SU-DHL-6 (cell line): ENCODE results near the gene MAP4.
"Not testable (repeated sequence)": the region's sequence is repeated elsewhere in the genome, so short reads cannot be mapped to it uniquely, and the experiment has no call there.

Experiments used
- H2AFZ ChIP-seq: fragments of 200-600 bp; sonication (generic); 2 replicates; pipeline ENCODE4 v1.6.1; 2014; ENCODE audit warnings: low read depth, mild to moderate bottlenecking, moderate library complexity, mixed read lengths, antibody characterized with exemption, low read length; ENCODE audit not compliant: severe bottlenecking
- H3F3A ChIP-seq: fragments of 200-600 bp; shearing (Covaris generic); 2 replicates; pipeline ENCODE4 v1.6.0; 2016; ENCODE audit warnings: antibody characterized with exemption, mild to moderate bottlenecking; ENCODE audit not compliant: insufficient read depth
- H3K27ac ChIP-seq: fragments of 200-600 bp; sonication (generic); 2 replicates; pipeline ENCODE4 v1.5.1; 2016; ENCODE audit warnings: low read depth, mild to moderate bottlenecking, low read length, moderate library complexity, mixed read lengths
- H3K27me3 ChIP-seq: fragments of 200-600 bp; sonication (generic), shearing (Covaris generic); 2 replicates; pipeline ENCODE4 v1.6.0; 2014; ENCODE audit warnings: mild to moderate bottlenecking, low read length
- H3K36me3 ChIP-seq: fragments of 200-600 bp; sonication (generic); 2 replicates; pipeline ENCODE4 v1.6.1; 2014; ENCODE audit warnings: mild to moderate bottlenecking, low read length, mixed read lengths
- H3K4me2 ChIP-seq: fragments of 300-600, 200-600 bp; shearing (Covaris generic), sonication (generic); 2 replicates; pipeline ENCODE4 v1.6.0; 2014; ENCODE audit warnings: low read length, low read depth, mild to moderate bottlenecking; ENCODE audit not compliant: poor library complexity, severe bottlenecking
- H3K4me3 ChIP-seq: fragments of 200-600 bp; sonication (generic); 2 replicates; pipeline ENCODE4 v1.5.1; 2014; ENCODE audit warnings: antibody characterized with exemption, low read length, mild to moderate bottlenecking, mixed read lengths; ENCODE audit not compliant: insufficient read depth, poor library complexity, severe bottlenecking
- H3K79me2 ChIP-seq: fragments of 200-600 bp; sonication (generic); 2 replicates; pipeline ENCODE4 v1.6.1; 2014; ENCODE audit warnings: mild to moderate bottlenecking, low read length, moderate library complexity; ENCODE audit not compliant: insufficient read depth
- H3K9ac ChIP-seq: fragments of 200-600 bp; sonication (generic); 2 replicates; pipeline ENCODE4 v1.7.0; 2014; ENCODE audit warnings: mild to moderate bottlenecking, low read length
- H3K9me2 ChIP-seq: fragments of 200-600 bp; sonication (generic); replicated peaks from 2 replicates; pipeline ENCODE4 v1.6.1; 2014; ENCODE audit warnings: low read length; ENCODE audit not compliant: insufficient read depth
- H3K9me3 ChIP-seq: fragments of 200-600 bp; sonication (generic); 2 replicates; pipeline ENCODE4 v1.6.1; 2014; ENCODE audit warnings: low read length, mixed read lengths; ENCODE audit not compliant: insufficient read depth
- H4K20me1 ChIP-seq: fragments of 200-600 bp; sonication (generic); 2 replicates; pipeline ENCODE4 v1.6.1; 2014; ENCODE audit warnings: low read depth, mild to moderate bottlenecking, antibody characterized with exemption, low read length, moderate library complexity, mixed read lengths
- CTCF ChIP-seq: fragments of 200-600 bp; sonication (generic); IDR thresholded peaks from one replicate; pipeline ENCODE4 v1.5.1; 2017; ENCODE audit warnings: antibody characterized with exemption, mild to moderate bottlenecking, low read length, moderate library complexity; ENCODE audit not compliant: insufficient read depth, poor library complexity, severe bottlenecking
- EZH2phosphoT487 ChIP-seq: fragments of 200-600 bp; sonication (generic), shearing (Covaris generic); conservative IDR thresholded peaks from 2 replicates; pipeline ENCODE4 v1.6.1; 2018; ENCODE audit warnings: mild to moderate bottlenecking, antibody characterized with exemption, low read length, moderate library complexity, mixed read lengths

Gene MAP4

GRCh38 chr3:47890126-47890827, 125.9 kb downstream of the MAP4 start:
- no peaks in the 10 kb centered on the region for H3K9me3 ChIP-seq
- H3K36me3 ChIP-seq = no peaks in the 10 kb centered on the region
- no peaks in the 10 kb centered on the region for H4K20me1 ChIP-seq
- no peaks in the 10 kb centered on the region for H3F3A ChIP-seq
- H3K27me3 ChIP-seq = no peaks in the 10 kb centered on the region
- no peaks in the 10 kb centered on the region for H3K79me2 ChIP-seq
- no peak overlapping the region for H2AFZ ChIP-seq
- no peak overlapping the region for H3K27ac ChIP-seq
- no peaks in the 10 kb centered on the region for H3K9me2 ChIP-seq
- H3K4me3 ChIP-seq = no peak overlapping the region
- no peak for TF ChIP-seq EZH2phosphoT487
- TF ChIP-seq CTCF = no peak
- no peak overlapping the region for H3K4me2 ChIP-seq
- H3K9ac ChIP-seq = no peak overlapping the region

- Histone ChIP-seq H3K79me2 (no peaks in the 10 kb centered on the region), H3K36me3 (no peaks in the 10 kb centered on the region), H4K20me1 (no peaks in the 10 kb centered on the region), H3K9me3 (no peaks in the 10 kb centered on the region), H3K4me3 (no peak overlapping the region), H3K9me2 (no peaks in the 10 kb centered on the region), H2AFZ (no peak overlapping the region), H3F3A (no peaks in the 10 kb centered on the region), H3K4me2 (no peak overlapping the region), H3K27ac (no peak overlapping the region), H3K9ac (no peak overlapping the region), H3K27me3 (no peaks in the 10 kb centered on the region)
- TF ChIP-seq CTCF (no peak), EZH2phosphoT487 (no peak)
Observed at GRCh38 chr3:47888986-47889757, 127.0 kb downstream of the MAP4 start.

GRCh38 chr3:47887991-47888390, 128.2 kb downstream of the MAP4 start:
- H3K9me2 ChIP-seq, H3K9me3 ChIP-seq, H3K9ac ChIP-seq, H3K79me2 ChIP-seq, H3K27me3 ChIP-seq, H3F3A ChIP-seq, H4K20me1 ChIP-seq, H3K36me3 ChIP-seq, H2AFZ ChIP-seq, H3K27ac ChIP-seq, H3K4me2 ChIP-seq, H3K4me3 ChIP-seq: not testable (repeated sequence)

- Histone ChIP-seq H3K9me2 (no peaks in the 10 kb centered on the region), H3K79me2 (no peaks in the 10 kb centered on the region), H3K36me3 (no peaks in the 10 kb centered on the region), H3K9me3 (no peaks in the 10 kb centered on the region), H4K20me1 (no peaks in the 10 kb centered on the region), H3K27me3 (no peaks in the 10 kb centered on the region), H3F3A (0 out of 2 replicates have a peak, but pooled peaks cover 3% of the 10 kb centered on the region), H3K27ac (no peak overlapping the region), H3K4me2 (no peak overlapping the region), H3K4me3 (no peak overlapping the region), H2AFZ (no peak overlapping the region), H3K9ac (no peak overlapping the region)
- TF ChIP-seq CTCF (no peak), EZH2phosphoT487 (no peak)
Observed at GRCh38 chr3:47885168-47885567, 131.0 kb downstream of the MAP4 start.
